ENCODE measurements around the gene RS1. TPM values are rescaled to one million over a fixed set of nuclear protein-coding genes. Genes with fewer than 3 reads are reported as not detected.

Gene RS1
- total RNA-seq, 4 donors from 2014 or later = not detected

DNA sequence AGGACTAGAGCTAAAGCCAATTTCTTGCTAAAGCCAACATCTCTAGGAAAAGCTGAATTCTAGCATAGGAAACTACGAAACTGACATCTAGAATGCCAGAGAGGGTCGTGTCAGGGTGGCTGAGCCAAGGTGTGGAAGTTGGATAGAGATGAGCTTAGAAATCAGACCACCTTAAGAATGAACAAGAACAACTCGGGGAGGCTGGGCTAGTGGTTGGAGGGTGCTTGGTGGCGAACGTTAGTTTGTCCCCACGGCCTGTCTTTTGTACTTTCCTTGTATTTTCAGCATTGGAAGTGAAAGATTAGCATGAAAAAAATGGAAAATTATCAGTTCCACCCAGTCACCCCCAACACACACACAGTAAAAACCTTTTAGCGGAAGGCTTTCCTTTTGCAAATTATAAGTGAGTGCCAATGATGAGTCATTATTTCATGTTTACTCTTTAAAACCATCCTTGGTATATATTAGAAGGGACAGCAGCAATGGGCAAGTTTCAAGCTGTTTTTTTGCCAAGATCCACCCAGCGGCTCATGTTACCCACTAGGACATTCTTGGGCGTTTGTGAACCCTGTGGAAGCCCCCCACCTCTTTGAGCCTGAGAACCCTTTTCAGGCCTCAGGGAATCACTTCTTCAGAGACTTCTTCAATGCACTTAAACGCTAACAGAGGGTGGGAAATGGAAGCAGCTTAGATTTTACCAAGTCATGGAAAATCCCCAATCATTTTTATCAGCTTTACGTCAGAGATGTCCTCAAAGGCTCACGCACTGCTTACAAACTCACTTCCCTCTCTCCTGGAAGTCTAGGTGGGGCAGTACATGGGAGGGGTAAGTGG is 30.7 kb upstream of the RS1 start:
- intact Hi-C loops (cut with DNase I; ENCODE audit: low total_unique reads) = no loop called here
- WGBS, 2 donors = 41 to 56% methylated on average over 12 of the region's 12 CpGs
- no peak overlapping the region for H3K4me3 ChIP-seq (ENCODE audit: low read depth, poor library complexity, severe bottlenecking)
- DNase-seq (ENCODE audit: low spot score in 2 of 2) = no peak
- TF ChIP-seq POLR2A (IDR thresholded peaks at IDR 0.05) = no peak
- TF ChIP-seq, protein P1, sequence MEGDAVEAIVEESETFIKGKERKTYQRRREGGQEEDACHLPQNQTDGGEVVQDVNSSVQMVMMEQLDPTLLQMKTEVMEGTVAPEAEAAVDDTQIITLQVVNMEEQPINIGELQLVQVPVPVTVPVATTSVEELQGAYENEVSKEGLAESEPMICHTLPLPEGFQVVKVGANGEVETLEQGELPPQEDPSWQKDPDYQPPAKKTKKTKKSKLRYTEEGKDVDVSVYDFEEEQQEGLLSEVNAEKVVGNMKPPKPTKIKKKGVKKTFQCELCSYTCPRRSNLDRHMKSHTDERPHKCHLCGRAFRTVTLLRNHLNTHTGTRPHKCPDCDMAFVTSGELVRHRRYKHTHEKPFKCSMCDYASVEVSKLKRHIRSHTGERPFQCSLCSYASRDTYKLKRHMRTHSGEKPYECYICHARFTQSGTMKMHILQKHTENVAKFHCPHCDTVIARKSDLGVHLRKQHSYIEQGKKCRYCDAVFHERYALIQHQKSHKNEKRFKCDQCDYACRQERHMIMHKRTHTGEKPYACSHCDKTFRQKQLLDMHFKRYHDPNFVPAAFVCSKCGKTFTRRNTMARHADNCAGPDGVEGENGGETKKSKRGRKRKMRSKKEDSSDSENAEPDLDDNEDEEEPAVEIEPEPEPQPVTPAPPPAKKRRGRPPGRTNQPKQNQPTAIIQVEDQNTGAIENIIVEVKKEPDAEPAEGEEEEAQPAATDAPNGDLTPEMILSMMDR (IDR thresholded peaks at IDR 0.05) = no peak

GRCh38 chrX:18701621-18702361 is 29.9 kb upstream of the RS1 start:
- intact Hi-C loops (cut with DNase I; ENCODE audit: low total_unique reads) = no loop called here
- H3K4me3 ChIP-seq (ENCODE audit: low read depth, poor library complexity, severe bottlenecking) = no peak overlapping the region
- TF ChIP-seq, protein P1 (IDR thresholded peaks at IDR 0.05) = no peak
- TF ChIP-seq POLR2A (IDR thresholded peaks at IDR 0.05) = no peak
- WGBS, 2 donors = 67 to 76% methylated on average over 5 of the region's 5 CpGs
- no peak for DNase-seq (ENCODE audit: low spot score in 2 of 2)

DNA sequence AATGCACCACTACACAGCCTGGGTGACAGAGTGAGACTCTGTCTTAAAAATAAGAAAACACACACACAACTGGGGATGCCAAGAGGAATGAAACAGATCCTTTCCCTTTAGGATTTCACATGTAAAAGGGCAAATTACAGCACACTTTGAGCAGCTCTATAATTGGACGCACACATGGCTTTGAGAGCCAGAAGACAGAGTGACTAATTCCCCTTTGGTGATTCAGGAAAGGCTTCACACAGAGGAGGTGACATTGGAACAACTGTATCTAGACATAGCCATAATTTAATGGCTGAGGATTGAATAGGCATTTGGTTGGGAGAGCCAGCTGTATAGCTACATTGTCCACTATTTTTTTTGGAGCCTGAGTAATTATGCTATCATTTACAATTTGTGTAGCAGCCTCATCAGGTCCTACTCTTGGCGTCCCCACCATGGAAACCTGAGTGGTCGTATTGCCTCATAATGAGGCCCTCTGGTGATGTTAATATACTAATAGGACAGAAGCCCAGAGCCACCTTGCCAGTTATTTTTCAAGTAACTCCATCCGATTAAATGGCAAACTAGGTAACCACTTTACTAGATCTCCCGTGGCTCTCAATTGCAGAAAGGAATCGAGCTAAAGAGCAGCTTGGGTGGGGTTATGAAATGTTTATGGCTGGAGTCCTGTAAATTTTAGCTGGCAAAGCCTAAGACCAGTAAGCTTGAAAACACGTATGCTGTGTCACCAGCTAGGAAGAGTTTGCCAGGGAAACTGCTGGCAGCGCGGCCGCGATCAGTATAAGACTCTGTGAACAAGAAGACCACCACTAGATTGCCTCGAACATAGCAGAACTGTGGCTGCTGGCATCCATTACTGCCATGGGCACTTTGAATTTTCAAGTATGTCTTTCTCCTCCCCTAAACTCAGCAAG is 27.1 kb upstream of the RS1 start:
- H3K4me3 ChIP-seq (ENCODE audit: low read depth, poor library complexity, severe bottlenecking) = no peak overlapping the region
- TF ChIP-seq, protein P1 (IDR thresholded peaks at IDR 0.05) = no peak
- TF ChIP-seq POLR2A (IDR thresholded peaks at IDR 0.05) = no peak
- intact Hi-C loops (cut with DNase I; ENCODE audit: low total_unique reads) = no loop called here
- WGBS, 2 donors = 56 to 70% methylated on average over 12 of the region's 12 CpGs
- DNase-seq (ENCODE audit: low spot score in 2 of 2) = no peak

DNA sequence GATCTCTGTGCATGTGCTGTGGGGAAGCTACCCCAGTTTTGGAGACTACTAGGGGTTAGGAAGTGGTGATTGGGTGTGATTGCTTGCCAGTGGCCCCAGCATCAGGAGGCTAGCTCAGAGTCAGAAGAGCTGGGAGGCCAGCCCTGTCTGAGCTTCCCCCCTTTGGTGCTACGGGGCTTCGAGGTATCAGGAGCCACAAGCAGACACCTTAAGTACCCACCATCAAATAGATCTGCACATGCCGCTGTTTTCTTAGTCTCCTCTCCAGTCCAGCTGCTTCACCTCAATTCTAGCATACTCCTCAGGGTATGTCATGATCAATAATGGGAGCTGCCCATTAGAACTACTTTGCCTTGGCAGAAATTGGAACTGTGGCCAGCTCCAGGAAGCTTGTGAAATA is 24.7 kb upstream of the RS1 start:
- H3K4me3 ChIP-seq (ENCODE audit: low read depth, poor library complexity, severe bottlenecking) = no peak overlapping the region
- 78 to 93% methylated on average over 2 to 3 of the region's 3 CpGs for WGBS, 2 donors
- TF ChIP-seq, protein P1 (IDR thresholded peaks at IDR 0.05) = no peak
- no peak for TF ChIP-seq POLR2A (IDR thresholded peaks at IDR 0.05)
- no peak for DNase-seq (ENCODE audit: low spot score in 2 of 2)
- intact Hi-C loops (cut with DNase I; ENCODE audit: low total_unique reads) = no loop called here

DNA sequence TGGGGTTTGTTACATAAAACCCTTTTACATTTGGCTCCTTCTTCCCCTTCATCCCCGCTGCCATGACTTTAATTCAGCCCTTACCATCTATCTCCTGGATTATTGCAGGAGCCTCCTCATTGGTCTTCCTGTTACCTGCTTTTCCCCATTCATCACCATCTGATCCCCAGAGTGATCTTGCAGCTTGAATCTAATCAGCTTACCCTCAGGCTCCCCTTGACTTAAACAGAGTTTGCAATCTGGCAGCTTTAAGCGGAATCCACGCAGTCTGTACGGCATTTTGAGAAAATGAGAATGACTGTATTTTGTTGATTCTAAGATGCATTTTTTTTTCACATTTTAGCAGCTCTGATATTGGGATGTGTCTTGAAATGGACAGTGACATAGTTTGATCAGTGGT is 20.6 kb upstream of the RS1 start:
- no peak for TF ChIP-seq POLR2A (IDR thresholded peaks at IDR 0.05)
- TF ChIP-seq, protein P1 (IDR thresholded peaks at IDR 0.05) = no peak
- 77 to 90% methylated on average over 4 of the region's 4 CpGs for WGBS, 2 donors
- DNase-seq (ENCODE audit: low spot score in 2 of 2) = no peak
- H3K4me3 ChIP-seq (ENCODE audit: low read depth, poor library complexity, severe bottlenecking) = no peak overlapping the region
- intact Hi-C loops (cut with DNase I; ENCODE audit: low total_unique reads) = no loop called here
